Cardiac muscle cell (in vitro differentiated cells and primary cell): ENCODE data around the gene TSPAN7. TPM values are rescaled to one million over a fixed set of nuclear protein-coding genes. Genes with fewer than 3 reads are reported as not detected.

Source experiments
- DNase-seq, 2 donors: peaks; one replicate each; pipeline versions ENCODE4 v3.0.0 to v3.0.0-alpha.2; 2010 to 2017; ENCODE audit warnings: low read depth in 1 of 2, low spot score in 1 of 2
- H3K27ac ChIP-seq: fragments of 200-600 bp; sonication (generic); 2 replicates; pipeline ENCODE4 v1.5.1; 2016
- H3K27me3 ChIP-seq: fragments of 200-600 bp; sonication (generic); 2 replicates; pipeline ENCODE4 v1.6.0; 2016; ENCODE audit warnings: control low read depth
- H3K36me3 ChIP-seq: fragments of 200-600 bp; sonication (generic); 2 replicates; pipeline ENCODE4 v1.5.1; 2016; ENCODE audit warnings: control low read depth
- H3K4me1 ChIP-seq: fragments of 200-600 bp; sonication (generic); 2 replicates; pipeline ENCODE4 v1.8.1; 2017; ENCODE audit warnings: low read depth, mild to moderate bottlenecking, mixed run types
- H3K4me3 ChIP-seq: fragments of 200-600 bp; sonication (generic); 2 replicates; pipeline ENCODE4 v1.5.1; 2016; ENCODE audit warnings: mild to moderate bottlenecking
- H3K9me3 ChIP-seq: fragments of 200-600 bp; sonication (generic); 2 replicates; pipeline ENCODE4 v1.5.1; 2017; ENCODE audit warnings: low read depth, mild to moderate bottlenecking, control low read depth
- CTCF ChIP-seq: IDR thresholded peaks from 2 replicates; pipeline ENCODE4 v1.5.1; 2012; ENCODE audit warnings: low read depth, mild to moderate bottlenecking, low read length
- polyA plus RNA-seq: library from polyadenylated mRNA; unstranded; fragments of >200 nt; fragmentation: Nextera tagmentation; extraction: Ambion mirVana; gene quantifications from 2 replicates; pipeline ENCODE4 v1.2.1, GENCODE V29; 2016
- total RNA-seq: library from RNA; depleted of rRNA; stranded (reverse); fragments of >200 nt; gene quantifications from 2 replicates; pipeline ENCODE4 v1.2.3, GENCODE V29; 2016

TSPAN7 gene
- total and polyA plus RNA-seq, 2 experiments from 2014 or later: 23.1 to 41.4 TPM

DNA sequence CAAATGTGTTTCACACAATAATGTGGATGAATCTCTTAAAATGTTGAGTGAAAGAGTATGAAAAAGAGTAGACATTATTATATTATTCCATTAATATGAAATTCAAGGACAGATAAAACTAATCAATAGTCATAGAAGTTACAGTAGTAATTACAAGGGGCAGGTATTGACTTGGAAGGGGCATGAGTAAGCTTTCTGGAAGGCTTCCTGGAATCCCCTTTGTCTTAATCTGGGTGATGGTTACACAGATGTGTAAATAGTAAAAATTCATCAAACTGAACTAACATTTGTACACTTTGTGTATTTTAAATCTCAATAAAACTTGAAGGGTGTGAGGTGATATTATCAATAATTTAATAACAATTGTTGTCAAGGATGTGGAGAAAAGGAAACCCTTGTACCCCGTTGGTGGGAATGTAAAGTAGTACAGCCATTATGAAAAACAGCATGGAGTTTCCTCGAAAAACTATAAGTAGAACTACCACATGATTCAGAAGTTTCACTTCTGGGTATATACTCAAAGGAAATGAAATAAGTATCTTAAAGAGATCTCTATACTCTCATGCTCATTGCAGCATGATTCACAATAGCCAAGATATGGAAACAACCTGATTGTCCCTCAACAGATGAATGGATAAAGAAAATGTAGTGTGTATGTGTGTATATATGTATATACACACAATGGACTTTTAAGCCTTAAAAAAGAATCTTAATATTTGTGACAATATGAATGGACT, 143.0 kb downstream of the TSPAN7 start:
- no peak overlapping the region for H3K27ac ChIP-seq
- no peak for TF ChIP-seq CTCF
- no peaks in the 10 kb centered on the region for H3K9me3 ChIP-seq
- no peaks in the 10 kb centered on the region for H3K4me1 ChIP-seq
- no peaks in the 10 kb centered on the region for H3K36me3 ChIP-seq
- H3K27me3 ChIP-seq: no peaks in the 10 kb centered on the region
- DNase-seq: no peak
- H3K4me3 ChIP-seq: no peak overlapping the region

DNA sequence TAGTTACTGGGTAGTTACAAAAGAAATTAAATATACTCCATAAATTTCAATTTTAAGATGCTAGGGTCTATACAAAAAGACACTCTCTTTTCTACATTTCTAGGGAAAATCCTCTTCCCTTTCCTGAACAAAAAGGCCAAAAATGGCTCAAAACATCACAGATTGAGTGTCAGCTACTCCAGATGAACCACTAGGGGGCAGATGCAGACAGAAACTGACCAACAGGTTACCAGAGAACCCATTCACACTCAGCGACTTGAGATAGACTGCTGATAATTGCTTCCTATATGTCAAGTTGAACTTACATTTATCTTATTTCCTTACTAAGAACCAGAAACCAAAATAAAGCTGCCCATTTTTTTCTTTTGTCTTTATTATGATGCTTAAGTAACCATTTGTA, 156.5 kb downstream of the TSPAN7 start:
- H3K36me3 ChIP-seq: no peaks in the 10 kb centered on the region
- H3K9me3 ChIP-seq: no peaks in the 10 kb centered on the region

GRCh38 chrX:38718311-38718710, 157.0 kb downstream of the TSPAN7 start:
- Histone ChIP-seq H3K9me3 (no peaks in the 10 kb centered on the region), H3K4me1 (no peaks in the 10 kb centered on the region), H3K4me3 (no peak overlapping the region), H3K27ac (no peak overlapping the region), H3K36me3 (no peaks in the 10 kb centered on the region), H3K27me3 (no peaks in the 10 kb centered on the region)
- peak in 1 of 2 donors; percentile 33 for DNase-seq
- no peak for TF ChIP-seq CTCF

More for the DNA sequence above, 156.5 kb downstream of the TSPAN7 start:
- DNase-seq: peak; percentile 23 to 29
- peak; percentile 55 for TF ChIP-seq CTCF
- no peak overlapping the region for H3K4me3 ChIP-seq
- H3K27ac ChIP-seq: no peak overlapping the region
- H3K4me1 ChIP-seq: no peaks in the 10 kb centered on the region
- H3K27me3 ChIP-seq: no peaks in the 10 kb centered on the region

DNA sequence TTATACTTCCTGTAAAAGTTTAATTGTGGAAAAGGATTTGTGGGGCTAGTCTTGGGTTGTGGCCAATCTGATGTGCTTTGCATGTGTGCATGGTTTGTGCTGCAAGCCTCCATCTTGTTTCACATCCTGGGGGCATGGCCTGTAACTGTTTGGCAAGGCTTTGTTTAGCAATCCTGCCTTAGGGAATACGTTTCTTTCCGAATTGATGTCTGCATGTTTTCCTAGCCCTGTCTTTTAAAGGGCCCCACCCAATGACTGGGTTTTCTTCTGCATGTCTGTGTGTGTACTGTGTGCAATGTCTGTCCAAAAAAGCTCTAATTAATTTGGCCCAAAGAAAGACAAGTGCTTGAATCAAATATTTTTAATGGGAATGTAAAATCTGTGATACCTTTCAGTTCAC, 165.3 kb downstream of the TSPAN7 start:
- no peak for TF ChIP-seq CTCF
- no peaks in the 10 kb centered on the region for H3K27me3 ChIP-seq
- no peak overlapping the region for H3K27ac ChIP-seq
- no peak overlapping the region for H3K4me3 ChIP-seq
- H3K36me3 ChIP-seq: no peaks in the 10 kb centered on the region
- no peaks in the 10 kb centered on the region for H3K4me1 ChIP-seq
- DNase-seq: peak in 1 of 2 donors; percentile 48
- no peaks in the 10 kb centered on the region for H3K9me3 ChIP-seq

- no peaks in the 10 kb centered on the region for H3K9me3 ChIP-seq
- no peak overlapping the region for H3K4me3 ChIP-seq
- no peaks in the 10 kb centered on the region for H3K4me1 ChIP-seq
- no peak overlapping the region for H3K27ac ChIP-seq
- no peak for DNase-seq
- H3K36me3 ChIP-seq: no peaks in the 10 kb centered on the region
- H3K27me3 ChIP-seq: no peaks in the 10 kb centered on the region
- no peak for TF ChIP-seq CTCF
Observed at GRCh38 chrX:38727668-38728067, 166.3 kb downstream of the TSPAN7 start.

DNA sequence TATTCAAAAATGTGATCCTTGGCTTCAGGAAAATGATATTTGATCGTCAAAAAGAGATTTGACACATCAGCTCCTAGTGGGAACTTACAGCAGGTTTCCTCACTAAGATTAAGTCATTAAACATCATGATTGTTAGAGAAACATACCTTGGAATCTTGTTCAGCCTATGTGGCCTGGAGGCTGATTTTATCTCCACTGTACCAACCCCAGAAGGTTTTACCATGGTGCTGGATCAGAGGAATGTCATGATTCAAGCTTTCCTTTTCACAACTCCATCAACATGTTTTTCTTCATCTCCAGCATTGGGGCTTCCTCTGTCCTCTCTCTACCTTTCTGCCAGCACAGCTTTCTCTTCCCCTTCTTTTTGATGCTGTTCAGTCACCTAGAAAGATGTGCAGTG, 171.5 kb downstream of the TSPAN7 start:
- H3K36me3 ChIP-seq: no peaks in the 10 kb centered on the region
- TF ChIP-seq CTCF: no peak
- H3K27me3 ChIP-seq: no peaks in the 10 kb centered on the region
- no peaks in the 10 kb centered on the region for H3K9me3 ChIP-seq
- H3K4me3 ChIP-seq: no peak overlapping the region
- H3K27ac ChIP-seq: no peak overlapping the region
- no peak for DNase-seq
- H3K4me1 ChIP-seq: no peaks in the 10 kb centered on the region
